Epithelial cell of proximal tubule (primary cell): ENCODE data around the gene LAT. TPM values are rescaled to one million over a fixed set of nuclear protein-coding genes. Genes with fewer than 3 reads are reported as not detected.

Experiments
- DNase-seq: peaks from one replicate; pipeline ENCODE4 v3.0.0-alpha.2; 2011; ENCODE audit warnings: low read depth
- H3K4me3 ChIP-seq: 2 replicates; pipeline ENCODE4 v1.5.1; 2011; ENCODE audit warnings: low read depth, mild to moderate bottlenecking, low read length
- CTCF ChIP-seq: conservative IDR thresholded peaks from 2 replicates; pipeline ENCODE4 v1.5.1; 2012; ENCODE audit warnings: low read depth, mild to moderate bottlenecking, low read length
- total RNA-seq: library from RNA; depleted of rRNA; stranded (reverse); fragments of >200 nt; gene quantifications from 2 replicates; pipeline ENCODE4 v1.2.3, GENCODE V29; 2015

The LAT gene
- total RNA-seq, 1 donor from 2014 or later: 2.1 TPM

GRCh38 chr16:29024278-29024677, 39.4 kb downstream of the LAT start:
- no peak for TF ChIP-seq CTCF
- H3K4me3 ChIP-seq: no peak overlapping the region
- DNase-seq: no peak

GRCh38 chr16:29025218-29025617, 40.4 kb downstream of the LAT start:
- no peak for DNase-seq
- no peak for TF ChIP-seq CTCF
- H3K4me3 ChIP-seq: no peak overlapping the region

- TF ChIP-seq CTCF: no peak
- no peak for DNase-seq
- no peak overlapping the region for H3K4me3 ChIP-seq
Measured at GRCh38 chr16:29025735-29026134, 40.9 kb downstream of the LAT start.

GRCh38 chr16:29028457-29029167, 43.8 kb downstream of the LAT start:
- no peak overlapping the region for H3K4me3 ChIP-seq
- TF ChIP-seq CTCF: no peak
- DNase-seq: no peak

- no peak overlapping the region for H3K4me3 ChIP-seq
- peak; percentile 76 for DNase-seq
- no peak for TF ChIP-seq CTCF
Measured at GRCh38 chr16:29029168-29029994, 44.5 kb downstream of the LAT start.

GRCh38 chr16:29030086-29030840, 45.4 kb downstream of the LAT start:
- TF ChIP-seq CTCF: no peak
- no peak overlapping the region for H3K4me3 ChIP-seq
- no peak for DNase-seq

Other genes starting within 250 kb of the LAT start
- not detected in 2 replicates for gene NPIPB9, start 233.3 kb upstream of the LAT start, total RNA-seq
- gene ATXN2L, start 162.1 kb upstream of the LAT start, total RNA-seq: 51.1 and 79.0 TPM in 2 replicates
- 174 and 250 TPM in 2 replicates for gene TUFM, start 138.7 kb upstream of the LAT start, total RNA-seq
- gene SH2B1, start 121.2 kb upstream of the LAT start, total RNA-seq: 22.4 and 23.4 TPM in 2 replicates
- 0.14 and 0.92 TPM in 2 replicates for gene ATP2A1, start 106.6 kb upstream of the LAT start, total RNA-seq
- gene RABEP2, start 59.8 kb upstream of the LAT start, total RNA-seq: 35.2 and 40.8 TPM in 2 replicates
- 0.07 TPM in 1 of 2 replicates, not detected in the other for gene CD19, start 53.1 kb upstream of the LAT start, total RNA-seq
- 24.7 and 35.1 TPM in 2 replicates for gene NFATC2IP, start 34.1 kb upstream of the LAT start, total RNA-seq
- gene SPNS1, start 10.3 kb upstream of the LAT start, total RNA-seq: 51.7 and 58.1 TPM in 2 replicates